Lower leg skin (tissue), 3 donors: ENCODE results near the gene SMG7.

Experiments used
- POLR2A ChIP-seq, 2 donors: fragments of 450-650 bp; IDR thresholded peaks; one replicate each; pipeline ENCODE4 v1.6.1; 2016 to 2017; ENCODE audit warnings: antibody characterized with exemption in 2 of 2, mild to moderate bottlenecking in 1 of 2, moderate library complexity in 1 of 2
- TF ChIP-seq, protein P1 (sequence below), 3 donors: fragments of 450-650 bp; IDR thresholded peaks; one replicate each; pipeline ENCODE4 v1.5.1; 2016; ENCODE audit warnings: antibody characterized with exemption in 3 of 3, mild to moderate bottlenecking in 3 of 3, moderate library complexity in 2 of 3

DNA sequence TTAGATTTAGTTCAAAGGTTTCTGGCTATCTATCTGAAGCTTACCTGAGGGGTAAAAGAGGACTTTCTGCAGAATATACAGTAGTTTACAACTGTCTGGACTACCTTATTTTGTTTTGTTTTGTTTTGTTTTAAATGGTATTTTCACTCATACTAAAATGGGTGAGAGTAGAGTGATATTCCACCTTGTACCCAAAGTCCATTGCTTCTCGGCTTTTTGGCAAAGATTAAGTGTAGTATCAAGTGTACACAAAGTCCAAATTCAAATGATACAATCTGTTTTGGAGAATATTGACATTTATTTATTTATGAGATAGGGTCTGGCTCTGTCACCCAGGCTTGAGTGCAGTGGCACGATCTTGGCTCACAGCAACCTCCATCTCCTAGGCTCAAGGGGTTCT is 11.7 kb upstream of the SMG7 start:
- TF ChIP-seq, protein P1, sequence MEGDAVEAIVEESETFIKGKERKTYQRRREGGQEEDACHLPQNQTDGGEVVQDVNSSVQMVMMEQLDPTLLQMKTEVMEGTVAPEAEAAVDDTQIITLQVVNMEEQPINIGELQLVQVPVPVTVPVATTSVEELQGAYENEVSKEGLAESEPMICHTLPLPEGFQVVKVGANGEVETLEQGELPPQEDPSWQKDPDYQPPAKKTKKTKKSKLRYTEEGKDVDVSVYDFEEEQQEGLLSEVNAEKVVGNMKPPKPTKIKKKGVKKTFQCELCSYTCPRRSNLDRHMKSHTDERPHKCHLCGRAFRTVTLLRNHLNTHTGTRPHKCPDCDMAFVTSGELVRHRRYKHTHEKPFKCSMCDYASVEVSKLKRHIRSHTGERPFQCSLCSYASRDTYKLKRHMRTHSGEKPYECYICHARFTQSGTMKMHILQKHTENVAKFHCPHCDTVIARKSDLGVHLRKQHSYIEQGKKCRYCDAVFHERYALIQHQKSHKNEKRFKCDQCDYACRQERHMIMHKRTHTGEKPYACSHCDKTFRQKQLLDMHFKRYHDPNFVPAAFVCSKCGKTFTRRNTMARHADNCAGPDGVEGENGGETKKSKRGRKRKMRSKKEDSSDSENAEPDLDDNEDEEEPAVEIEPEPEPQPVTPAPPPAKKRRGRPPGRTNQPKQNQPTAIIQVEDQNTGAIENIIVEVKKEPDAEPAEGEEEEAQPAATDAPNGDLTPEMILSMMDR (IDR thresholded peaks at IDR 0.05) = no peak
- TF ChIP-seq POLR2A (IDR thresholded peaks at IDR 0.05) = no peak
